HG02884 (cell line): ENCODE measurements around the gene BRCA2.
"Not testable (repeated sequence)": the region's sequence is repeated elsewhere in the genome, so short reads cannot be mapped to it uniquely, and the experiment has no call there.

ENCODE experiments used
- ATAC-seq: cut with Tn5 transposase; IDR thresholded peaks from one replicate; pipeline ENCODE4 v1.9.1; 2021; ENCODE audit warnings: mild to moderate bottlenecking, moderate library complexity; ENCODE audit not compliant: unreplicated experiment

BRCA2 gene

DNA sequence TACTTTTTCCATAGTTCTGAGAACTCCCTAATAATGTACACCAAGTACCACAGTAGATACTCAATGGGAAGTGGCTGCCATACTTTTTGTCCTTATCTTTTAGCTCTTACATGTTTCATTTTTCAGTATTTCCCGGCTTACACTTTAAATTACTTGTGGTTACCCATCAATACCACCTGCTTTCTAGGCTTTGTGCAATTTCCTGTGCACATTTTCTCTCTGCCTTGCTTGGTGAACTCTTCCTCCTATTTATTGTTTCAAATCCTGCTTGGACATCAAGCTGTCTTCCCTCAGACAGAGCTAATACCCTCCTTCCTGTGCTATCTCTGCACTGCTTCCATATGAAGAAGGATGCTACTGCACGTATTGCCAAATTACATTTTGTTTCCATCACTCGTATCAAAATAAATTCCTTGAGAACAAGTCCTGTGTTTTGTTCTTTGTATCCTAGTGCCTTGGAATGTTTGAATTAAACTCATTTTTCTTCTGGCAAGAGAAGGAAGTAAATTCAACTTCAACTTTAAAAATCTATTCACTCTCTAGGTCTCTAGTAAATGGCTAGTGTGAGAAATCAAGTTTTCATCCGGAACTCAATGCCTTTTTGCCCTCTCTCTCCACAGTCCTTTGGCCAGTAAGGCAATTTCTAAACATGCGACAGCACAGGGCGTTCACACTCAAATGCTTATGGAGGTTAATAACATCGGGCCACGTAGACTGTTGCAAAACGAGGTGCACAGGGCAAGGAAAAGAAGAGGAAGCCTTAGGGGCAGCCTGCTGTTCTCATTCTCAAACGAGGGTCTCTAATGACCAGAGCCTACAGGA, 5.8 kb upstream of the BRCA2 start:
- ATAC-seq, result peak; percentile 33

DNA sequence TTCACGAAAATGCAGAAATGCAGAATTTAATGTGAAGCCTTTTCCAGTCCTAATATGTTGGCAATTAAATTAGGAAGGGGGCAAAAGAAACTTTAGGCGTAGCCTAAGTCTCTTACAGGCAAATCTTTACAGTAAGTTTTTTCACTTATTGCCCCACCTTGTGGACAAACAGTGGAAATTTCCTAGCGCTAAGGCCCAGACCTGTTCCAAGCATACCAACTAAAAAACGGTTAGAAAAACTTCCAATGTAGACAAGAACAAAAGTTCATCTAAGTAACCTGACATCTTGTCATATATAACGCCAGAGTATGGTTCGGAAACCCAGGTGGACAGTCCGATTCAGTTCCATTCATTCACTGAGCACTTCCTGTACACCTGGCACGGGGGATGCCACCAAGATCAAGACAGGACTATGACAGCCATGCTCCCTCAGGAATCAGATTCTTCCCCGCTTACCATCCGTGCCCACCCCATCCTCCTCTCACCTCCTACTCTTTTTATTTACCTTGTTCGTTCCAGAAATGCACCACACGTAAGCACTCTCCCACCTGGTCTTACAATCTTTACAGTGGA, 5.1 kb upstream of the BRCA2 start:
- ATAC-seq, result peak; percentile 88

DNA sequence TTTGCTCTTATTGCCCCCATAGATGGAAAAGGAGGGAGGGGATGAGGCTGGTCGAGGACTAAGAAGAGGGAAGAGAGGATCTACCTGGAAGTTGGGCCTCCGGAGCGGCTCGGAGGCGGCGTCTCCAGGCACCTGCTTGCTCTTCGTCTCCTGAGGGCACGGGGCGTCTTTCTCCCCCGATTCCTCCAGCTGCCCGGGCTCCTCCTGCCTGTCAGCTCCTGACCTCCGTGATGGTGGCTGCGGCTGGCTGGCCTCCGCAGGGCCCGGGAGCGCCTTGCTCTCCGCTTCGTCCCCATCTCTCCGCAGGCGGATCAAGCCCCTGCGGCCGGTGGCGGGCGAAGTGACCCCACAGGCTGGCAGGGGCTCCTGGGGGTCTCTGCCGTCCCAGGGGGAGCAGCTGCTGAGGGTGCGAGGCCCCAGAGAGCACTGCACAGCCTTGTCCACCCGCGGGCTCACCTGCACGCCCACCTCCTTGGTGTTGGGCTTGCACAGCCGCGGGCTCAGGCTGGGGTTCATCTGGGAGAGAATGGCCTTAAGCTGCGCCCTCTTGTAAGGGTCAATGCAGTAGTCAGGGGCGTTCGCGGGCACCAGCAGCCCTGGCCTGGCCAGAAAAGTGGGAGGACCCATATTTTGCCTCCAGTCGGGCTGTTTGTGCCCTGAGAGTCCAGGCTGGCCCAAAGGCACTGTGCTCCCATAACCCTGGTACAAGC, 4.0 kb upstream of the BRCA2 start:
- no peak for ATAC-seq

DNA sequence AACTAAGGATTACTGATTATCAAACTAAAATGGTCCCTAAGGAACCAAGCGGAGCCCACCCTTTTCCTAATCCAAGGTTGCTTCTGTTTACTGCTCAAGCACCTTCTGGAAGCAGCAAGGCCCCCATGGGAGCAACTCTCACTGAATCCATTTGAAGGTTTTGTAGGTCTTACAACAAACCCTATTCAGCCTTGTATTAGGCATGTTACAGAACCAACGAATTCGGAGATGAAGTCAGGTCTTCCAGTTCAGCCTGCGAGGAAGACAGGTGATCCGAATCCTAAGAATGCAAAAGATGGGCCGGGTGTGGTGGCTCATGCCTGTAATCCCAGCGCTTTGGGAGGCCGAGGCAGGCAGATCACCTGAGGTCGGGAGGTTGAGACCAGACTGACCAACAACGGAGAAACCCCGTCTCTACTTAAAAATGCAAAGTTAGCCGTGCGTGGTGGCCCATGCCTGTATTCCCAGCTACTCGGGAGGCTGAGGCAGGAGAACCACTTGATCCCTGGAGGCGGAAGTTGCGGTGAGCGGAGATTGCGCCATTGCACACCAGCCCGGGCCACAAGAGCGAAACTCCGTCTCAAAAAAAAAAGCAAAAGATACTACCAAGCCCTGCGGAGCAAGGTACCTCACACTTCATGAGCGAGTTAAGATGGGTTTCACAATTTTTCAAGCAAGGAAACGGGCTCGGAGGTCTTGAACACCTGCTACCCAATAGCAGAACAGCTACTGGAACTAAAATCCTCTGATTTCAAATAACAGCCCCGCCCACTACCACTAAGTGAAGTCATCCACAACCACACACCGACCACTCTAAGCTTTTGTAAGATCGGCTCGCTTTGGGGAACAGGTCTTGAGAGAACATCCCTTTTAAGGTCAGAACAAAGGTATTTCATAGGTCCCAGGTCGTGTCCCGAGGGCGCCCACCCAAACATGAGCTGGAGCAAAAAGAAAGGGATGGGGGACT, 754 bp upstream of the BRCA2 start:
- ATAC-seq, result peak; percentile 15

DNA sequence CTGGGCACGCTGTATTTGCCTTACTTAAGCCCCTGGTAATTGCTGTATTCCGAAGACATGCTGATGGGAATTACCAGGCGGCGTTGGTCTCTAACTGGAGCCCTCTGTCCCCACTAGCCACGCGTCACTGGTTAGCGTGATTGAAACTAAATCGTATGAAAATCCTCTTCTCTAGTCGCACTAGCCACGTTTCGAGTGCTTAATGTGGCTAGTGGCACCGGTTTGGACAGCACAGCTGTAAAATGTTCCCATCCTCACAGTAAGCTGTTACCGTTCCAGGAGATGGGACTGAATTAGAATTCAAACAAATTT, 676 bp downstream of the BRCA2 start:
- peak; percentile 36 for ATAC-seq

DNA sequence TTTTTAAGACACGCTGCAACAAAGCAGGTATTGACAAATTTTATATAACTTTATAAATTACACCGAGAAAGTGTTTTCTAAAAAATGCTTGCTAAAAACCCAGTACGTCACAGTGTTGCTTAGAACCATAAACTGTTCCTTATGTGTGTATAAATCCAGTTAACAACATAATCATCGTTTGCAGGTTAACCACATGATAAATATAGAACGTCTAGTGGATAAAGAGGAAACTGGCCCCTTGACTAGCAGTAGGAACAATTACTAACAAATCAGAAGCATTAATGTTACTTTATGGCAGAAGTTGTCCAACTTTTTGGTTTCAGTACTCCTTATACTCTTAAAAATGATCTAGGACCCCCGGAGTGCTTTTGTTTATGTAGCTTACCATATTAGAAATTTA, 1.2 kb downstream of the BRCA2 start:
- no peak for ATAC-seq

DNA sequence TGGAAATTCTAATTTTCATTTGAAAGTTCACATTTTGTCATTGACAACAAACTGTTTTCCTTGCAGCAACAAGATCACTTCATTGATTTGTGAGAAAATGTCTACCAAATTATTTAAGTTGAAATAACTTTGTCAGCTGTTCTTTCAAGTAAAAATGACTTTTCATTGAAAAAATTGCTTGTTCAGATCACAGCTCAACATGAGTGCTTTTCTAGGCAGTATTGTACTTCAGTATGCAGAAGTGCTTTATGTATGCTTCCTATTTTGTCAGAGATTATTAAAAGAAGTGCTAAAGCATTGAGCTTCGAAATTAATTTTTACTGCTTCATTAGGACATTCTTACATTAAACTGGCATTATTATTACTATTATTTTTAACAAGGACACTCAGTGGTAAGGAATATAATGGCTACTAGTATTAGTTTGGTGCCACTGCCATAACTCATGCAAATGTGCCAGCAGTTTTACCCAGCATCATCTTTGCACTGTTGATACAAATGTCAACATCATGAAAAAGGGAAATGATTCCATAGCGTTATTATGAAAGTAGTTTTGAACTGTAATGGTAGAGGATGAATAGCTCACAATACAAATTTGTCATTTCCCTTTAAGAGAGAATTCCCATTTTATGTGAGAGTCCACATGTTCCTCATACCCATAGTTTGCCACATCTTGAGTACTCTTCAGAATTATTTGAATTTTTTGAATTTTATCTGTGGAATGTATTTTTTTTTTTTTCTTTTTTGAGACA, 2.6 kb downstream of the BRCA2 start:
- no peak for ATAC-seq

DNA sequence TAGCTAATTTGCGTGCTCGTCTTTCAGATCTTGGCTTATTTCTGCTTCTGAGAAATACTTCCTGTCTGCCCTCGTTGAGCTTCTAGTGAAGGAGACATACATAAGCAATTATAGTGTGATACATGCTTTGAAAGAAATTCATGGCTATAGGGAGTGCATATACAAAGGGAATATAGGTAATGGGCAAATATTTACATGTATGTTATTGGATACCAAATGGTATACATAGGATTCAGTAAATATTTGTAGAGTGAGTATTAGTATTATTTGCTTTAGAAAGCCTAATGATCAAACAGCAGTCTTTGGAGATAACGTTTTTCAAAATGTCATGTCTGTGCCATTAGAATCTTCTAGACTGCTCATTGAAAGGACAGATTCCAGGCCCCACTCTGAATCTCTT, 5.2 kb downstream of the BRCA2 start:
- ATAC-seq, result no peak

DNA sequence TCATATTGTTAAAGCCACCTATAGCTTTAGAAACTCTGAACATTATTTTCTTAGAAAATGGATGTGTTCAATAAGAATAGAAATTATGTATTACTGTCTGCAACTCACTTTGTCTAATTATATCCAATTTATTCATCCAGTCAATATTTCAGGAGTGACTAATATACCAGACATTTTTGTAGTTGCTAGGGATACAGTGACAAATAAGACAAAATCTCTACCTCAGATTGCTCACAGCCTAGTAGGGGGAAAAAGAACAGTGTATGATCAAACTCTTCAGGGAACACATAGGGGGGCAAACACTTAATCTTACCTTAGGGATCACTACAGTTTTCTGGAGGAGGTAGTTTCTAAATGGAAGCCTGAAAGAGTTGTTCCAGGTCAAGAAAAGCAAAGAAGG, 8.6 kb downstream of the BRCA2 start:
- no peak for ATAC-seq

DNA sequence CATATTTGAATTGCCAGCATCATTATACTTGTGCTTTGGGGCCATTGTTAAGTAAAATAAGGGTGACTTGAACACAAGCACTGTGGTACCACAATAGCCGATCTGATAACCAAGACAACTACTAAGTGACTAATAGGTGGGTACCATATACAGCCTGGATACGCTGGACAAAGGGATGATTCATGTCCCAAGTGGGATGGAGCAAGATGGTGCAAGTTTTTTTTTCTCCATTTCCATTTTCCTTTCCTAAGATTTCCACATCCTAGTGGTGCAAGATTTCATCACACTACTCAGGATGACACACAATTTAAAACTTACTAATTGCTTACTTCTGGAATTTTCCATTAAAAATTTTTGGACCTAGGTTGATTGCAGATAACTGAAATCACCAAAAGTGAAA, 15.1 kb downstream of the BRCA2 start:
- ATAC-seq, result no peak

DNA sequence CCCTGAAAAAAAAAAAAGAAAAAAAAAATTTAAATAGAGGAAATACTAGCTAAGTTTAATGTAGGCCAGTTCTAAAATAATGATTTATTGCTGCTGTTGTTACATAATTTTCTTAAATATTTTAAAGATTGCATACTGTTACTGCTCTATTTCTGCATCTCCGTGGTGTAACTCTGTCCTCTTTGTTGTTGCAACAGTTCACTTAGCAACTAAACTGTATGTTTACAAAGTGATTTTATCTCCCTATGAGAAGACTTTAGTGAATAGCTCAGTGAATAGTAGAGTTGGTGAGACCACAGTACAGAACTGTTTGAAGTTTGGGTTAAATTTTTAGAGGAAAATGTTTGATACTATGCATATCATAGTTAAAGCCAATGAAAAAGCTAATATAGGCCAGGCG, 19.4 kb downstream of the BRCA2 start:
- ATAC-seq, result no peak

DNA sequence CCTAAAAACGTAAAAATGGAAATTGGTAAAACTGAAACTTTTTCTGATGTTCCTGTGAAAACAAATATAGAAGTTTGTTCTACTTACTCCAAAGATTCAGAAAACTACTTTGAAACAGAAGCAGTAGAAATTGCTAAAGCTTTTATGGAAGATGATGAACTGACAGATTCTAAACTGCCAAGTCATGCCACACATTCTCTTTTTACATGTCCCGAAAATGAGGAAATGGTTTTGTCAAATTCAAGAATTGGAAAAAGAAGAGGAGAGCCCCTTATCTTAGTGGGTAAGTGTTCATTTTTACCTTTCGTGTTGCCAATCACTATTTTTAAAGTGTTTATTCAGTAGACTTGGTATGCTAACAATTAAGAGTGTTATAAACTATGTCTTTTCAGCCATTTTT, 25.6 kb downstream of the BRCA2 start:
- ATAC-seq, result no peak

DNA sequence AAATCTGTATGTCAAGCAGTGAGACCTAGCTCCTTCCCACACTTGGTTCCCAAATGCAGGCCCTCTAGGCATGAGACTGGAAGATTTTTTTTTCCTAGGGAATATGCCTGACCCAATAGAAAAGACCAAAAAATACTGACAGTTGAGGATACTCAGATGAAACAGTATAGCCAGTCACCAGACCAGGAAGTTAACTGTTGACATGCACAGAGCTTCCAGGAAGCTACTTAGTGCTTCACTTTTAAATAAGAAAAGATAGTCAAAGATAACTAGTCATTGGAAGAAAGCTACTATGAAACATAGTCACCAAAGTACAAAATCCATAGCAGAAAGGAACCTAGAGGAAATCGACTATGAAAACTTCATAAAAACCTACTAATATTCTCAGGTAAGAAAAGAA, 32.3 kb downstream of the BRCA2 start:
- no peak for ATAC-seq

DNA sequence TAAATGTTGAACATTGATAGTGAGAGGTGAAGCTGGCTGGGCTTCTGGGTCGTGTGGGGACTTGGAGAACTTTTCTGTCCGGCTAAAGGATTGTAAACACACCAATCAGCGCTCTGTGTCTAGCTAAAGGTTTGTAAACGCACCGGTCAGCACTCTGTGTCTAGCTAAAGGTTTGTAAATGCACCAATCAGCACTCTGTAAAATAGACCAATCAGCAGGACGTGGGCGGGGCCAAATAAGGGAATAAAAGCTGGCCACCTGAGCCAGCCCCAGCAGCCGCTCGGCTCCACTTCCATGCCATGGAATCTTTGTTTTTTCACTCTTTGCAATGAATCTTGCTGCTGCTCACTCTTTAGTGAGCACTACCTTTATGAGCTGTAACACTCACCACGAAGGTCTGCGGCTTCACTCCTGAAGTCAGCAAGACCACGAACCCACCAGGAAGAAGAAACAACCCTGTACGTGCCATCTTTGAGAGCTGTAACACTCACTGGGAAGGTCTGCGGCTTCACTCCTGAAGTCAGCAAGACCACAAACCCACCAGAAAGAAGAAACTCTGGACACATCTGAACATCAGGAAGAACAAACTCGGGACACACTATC, 35.6 kb downstream of the BRCA2 start:
- not testable (repeated sequence) for ATAC-seq

DNA sequence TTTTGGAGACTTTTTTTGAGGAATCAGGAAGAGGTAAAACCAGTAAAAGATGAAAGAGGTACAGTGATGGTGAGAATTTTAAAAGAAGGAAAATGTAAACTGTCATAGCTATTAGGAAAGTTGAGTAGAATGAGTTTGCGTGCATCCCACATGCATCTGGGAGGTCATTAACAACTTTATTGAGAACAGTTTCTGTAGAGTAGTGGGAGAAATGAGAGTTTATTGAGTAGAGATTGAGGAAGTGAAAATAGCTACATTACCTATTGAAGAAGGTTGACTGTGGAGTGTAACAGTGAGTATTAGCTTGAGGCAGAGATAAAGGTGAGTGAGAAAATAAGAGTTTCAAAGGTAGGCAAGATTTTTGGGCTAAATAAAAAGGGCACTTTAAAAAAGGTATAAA, 38.7 kb downstream of the BRCA2 start:
- ATAC-seq, result peak; percentile 66

DNA sequence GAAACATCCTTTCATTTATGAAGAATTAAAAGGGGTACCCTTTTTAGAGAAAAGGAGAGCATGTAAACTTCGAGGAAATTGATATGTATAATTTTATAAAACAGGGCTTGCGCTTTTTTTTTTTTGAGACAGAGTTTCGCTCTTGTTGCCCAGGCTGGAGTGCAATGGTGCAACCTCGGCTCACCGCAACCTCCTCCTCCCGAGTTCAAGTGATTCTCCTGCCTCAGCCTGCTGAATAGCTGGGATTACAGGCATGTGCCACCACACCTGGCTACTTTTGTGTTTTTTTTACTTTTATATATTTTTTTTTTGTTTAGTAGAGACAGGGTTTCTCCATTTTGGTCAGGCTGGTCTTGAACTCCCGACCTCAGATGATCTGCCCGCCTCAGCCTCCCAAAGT, 40.6 kb downstream of the BRCA2 start:
- not testable (repeated sequence) for ATAC-seq

DNA sequence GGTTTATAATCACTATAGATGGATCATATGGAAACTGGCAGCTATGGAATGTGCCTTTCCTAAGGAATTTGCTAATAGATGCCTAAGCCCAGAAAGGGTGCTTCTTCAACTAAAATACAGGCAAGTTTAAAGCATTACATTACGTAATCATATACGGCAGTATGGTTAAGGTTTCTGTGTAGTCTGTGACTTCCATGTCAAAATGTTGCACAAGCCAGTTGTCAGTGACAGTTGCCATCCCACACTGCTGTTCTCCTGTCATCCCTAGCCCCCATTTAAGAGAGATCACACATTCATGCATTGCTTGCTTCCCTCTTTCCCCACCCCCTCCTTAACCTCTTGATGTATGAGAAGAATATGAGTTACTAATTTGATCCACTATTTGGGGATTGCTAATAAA, 47.3 kb downstream of the BRCA2 start:
- ATAC-seq, result no peak

DNA sequence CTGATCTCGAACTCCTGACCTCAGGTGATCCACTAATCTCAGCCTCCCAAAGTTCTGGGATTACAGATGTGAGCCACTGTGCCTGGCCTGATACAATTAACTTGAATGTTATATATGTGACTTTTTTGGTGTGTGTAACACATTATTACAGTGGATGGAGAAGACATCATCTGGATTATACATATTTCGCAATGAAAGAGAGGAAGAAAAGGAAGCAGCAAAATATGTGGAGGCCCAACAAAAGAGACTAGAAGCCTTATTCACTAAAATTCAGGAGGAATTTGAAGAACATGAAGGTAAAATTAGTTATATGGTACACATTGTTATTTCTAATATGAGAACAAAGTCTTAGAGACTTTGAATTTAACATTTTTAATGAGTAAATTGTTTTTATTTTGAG, 55.5 kb downstream of the BRCA2 start:
- no peak for ATAC-seq

DNA sequence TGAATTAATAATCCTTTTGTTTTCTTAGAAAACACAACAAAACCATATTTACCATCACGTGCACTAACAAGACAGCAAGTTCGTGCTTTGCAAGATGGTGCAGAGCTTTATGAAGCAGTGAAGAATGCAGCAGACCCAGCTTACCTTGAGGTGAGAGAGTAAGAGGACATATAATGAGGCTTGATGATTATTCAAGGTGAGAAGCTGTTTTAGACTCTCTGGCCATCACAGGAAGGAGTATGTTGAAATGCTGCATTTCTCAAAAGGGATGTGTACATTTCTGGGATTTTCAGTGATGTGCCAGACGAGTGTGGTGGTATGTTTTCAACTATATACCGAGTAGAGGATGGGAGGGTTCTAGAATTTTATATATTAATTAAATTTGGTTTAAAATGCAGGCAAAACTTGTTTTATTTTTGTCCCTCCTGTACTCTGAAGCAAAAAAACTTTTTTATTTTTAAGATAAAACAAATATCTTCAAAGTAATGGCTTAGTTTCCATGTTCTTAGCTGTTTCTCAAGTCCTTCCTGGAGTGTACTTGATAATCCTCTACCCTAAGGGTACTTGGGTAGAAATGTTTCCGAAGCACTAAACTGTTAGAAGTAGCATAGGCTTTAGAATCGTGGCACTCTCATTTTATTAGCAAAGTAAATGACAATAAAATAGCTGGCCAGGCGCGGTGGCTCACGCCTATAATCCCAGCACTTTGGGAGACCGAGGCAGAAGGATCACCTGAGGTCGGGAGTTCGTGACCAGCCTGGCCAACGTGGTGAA, 61.5 kb downstream of the BRCA2 start:
- no peak for ATAC-seq
